ENCODE measurements around the gene SOX13.

The SOX13 gene

GRCh38 chr1:204127597-204128242, 54.8 kb downstream of the SOX13 start:
- Histone ChIP-seq H3K36me3 (peaks cover 0 to 5% (median 0%) of the 10 kb centered on the region in 11 experiments; a peak in 1 of 22 replicates), H3K27me3 (no peaks in the 10 kb centered on the region), H3K4me1 (peaks cover 0 to 29% (median 6%) of the 10 kb centered on the region in 10 experiments; a peak in 8 of 20 replicates), H3K9ac (0 out of 22 replicates have a peak overlapping the region, but pooled peaks of 1 of the 11 experiments have one; percentile 11), H3K27ac (no peak overlapping the region), H3K4me3 (no peak overlapping the region), H3K4me2 (peak overlapping the region in 1 of 11 experiments; percentile 8; a peak in 1 of 22 replicates), H4K20me1 (no peaks in the 10 kb centered on the region), H3K9me3 (replicated peaks in 1 of 11) (no peaks in the 10 kb centered on the region)
- no peak for TF ChIP-seq Cebpa-rat (IDR thresholded peaks at IDR 0.05)

GRCh38 chr1:204128464-204128963, 55.6 kb downstream of the SOX13 start:
- TF ChIP-seq Cebpa-rat (IDR thresholded peaks at IDR 0.05) = no peak
- H3K4me3 ChIP-seq = no peak overlapping the region; a peak in 1 of 20 replicates
- H3K9me3 ChIP-seq (replicated peaks in 1 of 11) = no peaks in the 10 kb centered on the region
- H3K36me3 ChIP-seq = peaks cover 0 to 5% (median 0%) of the 10 kb centered on the region in 11 experiments; a peak in 1 of 22 replicates
- H3K4me2 ChIP-seq = peak overlapping the region; percentile 19 to 79 (median 57); a peak in 19 of 22 replicates
- no peak overlapping the region for H3K27ac ChIP-seq
- H4K20me1 ChIP-seq = no peaks in the 10 kb centered on the region
- H3K27me3 ChIP-seq = no peaks in the 10 kb centered on the region
- H3K4me1 ChIP-seq = peaks cover 0 to 29% (median 6%) of the 10 kb centered on the region in 10 experiments; a peak in 8 of 20 replicates
- peak overlapping the region in 1 of 11 experiments; percentile 67; a peak in 2 of 22 replicates for H3K9ac ChIP-seq

GRCh38 chr1:204128964-204129896, 56.3 kb downstream of the SOX13 start:
- Histone ChIP-seq H3K36me3 (peaks cover 0 to 3% (median 0%) of the 10 kb centered on the region in 11 experiments; a peak in 1 of 22 replicates), H3K4me3 (peak overlapping the region in 1 of 10 experiments; percentile 28; a peak in 1 of 20 replicates), H3K9ac (peak overlapping the region in 8 of 11 experiments; percentile 28 to 67 (median 50); a peak in 11 of 22 replicates), H3K9me3 (replicated peaks in 1 of 11) (no peaks in the 10 kb centered on the region), H3K27ac (no peak overlapping the region), H3K27me3 (no peaks in the 10 kb centered on the region), H3K4me2 (peak overlapping the region; percentile 19 to 79 (median 57)), H3K4me1 (peaks cover 4 to 34% (median 11%) of the 10 kb centered on the region in 10 experiments; a peak in 17 of 20 replicates), H4K20me1 (no peaks in the 10 kb centered on the region)
- no peak for TF ChIP-seq Cebpa-rat (IDR thresholded peaks at IDR 0.05)

GRCh38 chr1:204130178-204130577, 57.3 kb downstream of the SOX13 start:
- Histone ChIP-seq H3K27ac (no peak overlapping the region), H3K9ac (no peak overlapping the region), H3K27me3 (no peaks in the 10 kb centered on the region), H3K4me1 (peaks cover 7 to 38% (median 17%) of the 10 kb centered on the region in 10 experiments; a peak in 17 of 20 replicates), H3K9me3 (replicated peaks in 1 of 11) (no peaks in the 10 kb centered on the region), H3K4me2 (no peak overlapping the region), H3K4me3 (no peak overlapping the region), H4K20me1 (no peaks in the 10 kb centered on the region), H3K36me3 (no peaks in the 10 kb centered on the region)
- no peak for TF ChIP-seq Cebpa-rat (IDR thresholded peaks at IDR 0.05)

GRCh38 chr1:204130981-204131892, 58.3 kb downstream of the SOX13 start:
- H3K4me3 ChIP-seq = no peak overlapping the region
- no peak overlapping the region; a peak in 2 of 22 replicates for H3K9ac ChIP-seq
- no peak for TF ChIP-seq Cebpa-rat (IDR thresholded peaks at IDR 0.05)
- H3K27ac ChIP-seq = no peak overlapping the region
- no peaks in the 10 kb centered on the region for H3K9me3 ChIP-seq (replicated peaks in 1 of 11)
- H3K36me3 ChIP-seq = no peaks in the 10 kb centered on the region
- peaks cover 7 to 33% (median 16%) of the 10 kb centered on the region in 10 experiments; a peak in 17 of 20 replicates for H3K4me1 ChIP-seq
- no peaks in the 10 kb centered on the region for H3K27me3 ChIP-seq
- no peaks in the 10 kb centered on the region for H4K20me1 ChIP-seq
- H3K4me2 ChIP-seq = no peak overlapping the region

- Histone ChIP-seq H3K36me3 (0 out of 22 replicates have a peak, but pooled peaks cover 0 to 2% (median 0%) of the 10 kb centered on the region in 11 experiments), H4K20me1 (no peaks in the 10 kb centered on the region), H3K9me3 (replicated peaks in 1 of 11) (no peaks in the 10 kb centered on the region), H3K4me3 (no peak overlapping the region), H3K27me3 (no peaks in the 10 kb centered on the region), H3K4me1 (peaks cover 7 to 26% (median 16%) of the 10 kb centered on the region in 10 experiments; a peak in 17 of 20 replicates), H3K27ac (no peak overlapping the region), H3K9ac (no peak overlapping the region), H3K4me2 (no peak overlapping the region)
- no peak for TF ChIP-seq Cebpa-rat (IDR thresholded peaks at IDR 0.05)
These were observed 59.1 kb downstream of the SOX13 start for GRCh38 chr1:204131978-204132377.

- Histone ChIP-seq H3K27ac (no peak overlapping the region), H4K20me1 (no peaks in the 10 kb centered on the region), H3K4me2 (no peak overlapping the region), H3K9ac (no peak overlapping the region), H3K36me3 (0 out of 22 replicates have a peak, but pooled peaks cover 0 to 6% (median 0%) of the 10 kb centered on the region in 11 experiments), H3K27me3 (no peaks in the 10 kb centered on the region), H3K9me3 (replicated peaks in 1 of 11) (no peaks in the 10 kb centered on the region), H3K4me1 (peaks cover 5 to 21% (median 10%) of the 10 kb centered on the region in 10 experiments; a peak in 17 of 20 replicates), H3K4me3 (no peak overlapping the region)
- TF ChIP-seq Cebpa-rat (IDR thresholded peaks at IDR 0.05) = no peak
These were observed 59.8 kb downstream of the SOX13 start for GRCh38 chr1:204132718-204133117.

GRCh38 chr1:204134103-204134502, 61.2 kb downstream of the SOX13 start:
- no peak overlapping the region for H3K27ac ChIP-seq
- H3K4me3 ChIP-seq = no peak overlapping the region
- peaks cover 5 to 15% (median 10%) of the 10 kb centered on the region in 10 experiments; a peak in 17 of 20 replicates for H3K4me1 ChIP-seq
- no peak overlapping the region for H3K9ac ChIP-seq
- no peaks in the 10 kb centered on the region for H3K27me3 ChIP-seq
- H3K4me2 ChIP-seq = peak overlapping the region in 10 of 11 experiments; percentile 25 to 65 (median 50); a peak in 19 of 22 replicates
- H4K20me1 ChIP-seq = no peaks in the 10 kb centered on the region
- H3K36me3 ChIP-seq = peaks cover 0 to 14% (median 0%) of the 10 kb centered on the region in 11 experiments; a peak in 6 of 22 replicates
- no peak for TF ChIP-seq Cebpa-rat (IDR thresholded peaks at IDR 0.05)
- H3K9me3 ChIP-seq (replicated peaks in 1 of 11) = no peaks in the 10 kb centered on the region

All from BLaER1 treated with 17β-estradiol and CSF1 and Interleukin-3, amounts not matched to agents 10 nM and 100 nM (cell line).